ENCODE measurements around the gene WRNIP1.
"Not testable (repeated sequence)": the region's sequence is repeated elsewhere in the genome, so short reads cannot be mapped to it uniquely, and the experiment has no call there.

Gene WRNIP1

GRCh38 chr6:2741756-2742155 lies 23.4 kb upstream of the WRNIP1 start:
- no peak for DNase-seq (ENCODE audit: low read depth)

GRCh38 chr6:2743280-2744208 lies 21.6 kb upstream of the WRNIP1 start:
- DNase-seq (ENCODE audit: low read depth): no peak

GRCh38 chr6:2744209-2744771 lies 20.9 kb upstream of the WRNIP1 start:
- no peak for DNase-seq (ENCODE audit: low read depth)

GRCh38 chr6:2744778-2745177 lies 20.4 kb upstream of the WRNIP1 start:
- no peak for DNase-seq (ENCODE audit: low read depth)

GRCh38 chr6:2745246-2745645 lies 19.9 kb upstream of the WRNIP1 start:
- no peak for DNase-seq (ENCODE audit: low read depth)

- no peak for DNase-seq (ENCODE audit: low read depth)
Measured at GRCh38 chr6:2746557-2747061, 18.6 kb upstream of the WRNIP1 start.

- no peak for DNase-seq (ENCODE audit: low read depth)
Measured at GRCh38 chr6:2748183-2748582, 17.0 kb upstream of the WRNIP1 start.

GRCh38 chr6:2749969-2750600 lies 15.1 kb upstream of the WRNIP1 start:
- peak; percentile 40 for DNase-seq (ENCODE audit: low read depth)

- no peak for DNase-seq (ENCODE audit: low read depth)
Measured at GRCh38 chr6:2750832-2751231, 14.4 kb upstream of the WRNIP1 start, which contains the start of gene MYLK4. Gene MYLK4, minus strand, starts transcription at chr6:2750922. Its CDS starts 1,628 bp downstream, at chr6:2749294.

- no peak for DNase-seq (ENCODE audit: low read depth)
Measured at GRCh38 chr6:2751871-2752270, 13.3 kb upstream of the WRNIP1 start.

- DNase-seq (ENCODE audit: low read depth): no peak
Measured at GRCh38 chr6:2752477-2753109, 12.6 kb upstream of the WRNIP1 start.

GRCh38 chr6:2753110-2753489 lies 12.1 kb upstream of the WRNIP1 start:
- DNase-seq (ENCODE audit: low read depth): no peak

- no peak for DNase-seq (ENCODE audit: low read depth)
Measured at GRCh38 chr6:2753743-2754142, 11.4 kb upstream of the WRNIP1 start.

GRCh38 chr6:2754393-2754792 lies 10.8 kb upstream of the WRNIP1 start:
- DNase-seq (ENCODE audit: low read depth): no peak

GRCh38 chr6:2754911-2755310 lies 10.3 kb upstream of the WRNIP1 start:
- DNase-seq (ENCODE audit: low read depth): no peak

- no peak for DNase-seq (ENCODE audit: low read depth)
Measured at GRCh38 chr6:2755456-2755855, 9.7 kb upstream of the WRNIP1 start.

GRCh38 chr6:2756241-2756640 lies 9.0 kb upstream of the WRNIP1 start:
- no peak for DNase-seq (ENCODE audit: low read depth)

- no peak for DNase-seq (ENCODE audit: low read depth)
Measured at GRCh38 chr6:2756687-2757224, 8.4 kb upstream of the WRNIP1 start.

- no peak for DNase-seq (ENCODE audit: low read depth)
Measured at GRCh38 chr6:2758980-2759379, 6.2 kb upstream of the WRNIP1 start.

GRCh38 chr6:2760882-2761842 lies 4.0 kb upstream of the WRNIP1 start:
- no peak for DNase-seq (ENCODE audit: low read depth)

- DNase-seq (ENCODE audit: low read depth): not testable (repeated sequence)
Measured at GRCh38 chr6:2762868-2763267, 2.3 kb upstream of the WRNIP1 start.
